HG03039 (cell line): ENCODE measurements around the gene ENKUR.
"Not testable (repeated sequence)": the region's sequence is repeated elsewhere in the genome, so short reads cannot be mapped to it uniquely, and the experiment has no call there.

Experiments used
- ATAC-seq: cut with Tn5 transposase; IDR thresholded peaks from one replicate; pipeline ENCODE4 v1.9.1; 2021; ENCODE audit warnings: mild to moderate bottlenecking, moderate library complexity; ENCODE audit not compliant: unreplicated experiment

ENKUR gene

DNA sequence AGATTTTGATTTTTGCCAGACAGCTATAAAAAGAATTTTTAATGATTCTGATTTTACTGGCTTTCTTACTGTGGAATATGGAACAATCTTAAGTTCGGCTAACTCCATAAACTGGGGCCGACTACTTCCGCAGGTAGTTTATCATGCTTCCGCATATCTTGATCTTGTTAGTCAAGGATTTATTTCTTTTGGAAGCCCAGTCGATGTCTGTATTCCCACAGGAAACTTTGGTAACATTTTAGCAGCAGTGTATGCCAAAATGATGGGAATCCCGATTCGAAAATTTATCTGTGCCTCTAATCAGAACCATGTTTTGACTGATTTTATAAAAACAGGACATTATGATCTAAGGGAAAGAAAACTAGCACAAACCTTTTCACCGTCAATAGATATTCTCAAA is 8.6 kb upstream of the ENKUR start:
- ATAC-seq, result no peak

- ATAC-seq, result no peak
Observed at GRCh38 chr10:25023278-25023677, 7.3 kb upstream of the ENKUR start.

- ATAC-seq, result no peak
Observed at GRCh38 chr10:25018703-25019102, 2.7 kb upstream of the ENKUR start.

- no peak for ATAC-seq
Observed at GRCh38 chr10:25017661-25018060, 1.7 kb upstream of the ENKUR start.

GRCh38 chr10:25017154-25017590 is 1.2 kb upstream of the ENKUR start:
- no peak for ATAC-seq

DNA sequence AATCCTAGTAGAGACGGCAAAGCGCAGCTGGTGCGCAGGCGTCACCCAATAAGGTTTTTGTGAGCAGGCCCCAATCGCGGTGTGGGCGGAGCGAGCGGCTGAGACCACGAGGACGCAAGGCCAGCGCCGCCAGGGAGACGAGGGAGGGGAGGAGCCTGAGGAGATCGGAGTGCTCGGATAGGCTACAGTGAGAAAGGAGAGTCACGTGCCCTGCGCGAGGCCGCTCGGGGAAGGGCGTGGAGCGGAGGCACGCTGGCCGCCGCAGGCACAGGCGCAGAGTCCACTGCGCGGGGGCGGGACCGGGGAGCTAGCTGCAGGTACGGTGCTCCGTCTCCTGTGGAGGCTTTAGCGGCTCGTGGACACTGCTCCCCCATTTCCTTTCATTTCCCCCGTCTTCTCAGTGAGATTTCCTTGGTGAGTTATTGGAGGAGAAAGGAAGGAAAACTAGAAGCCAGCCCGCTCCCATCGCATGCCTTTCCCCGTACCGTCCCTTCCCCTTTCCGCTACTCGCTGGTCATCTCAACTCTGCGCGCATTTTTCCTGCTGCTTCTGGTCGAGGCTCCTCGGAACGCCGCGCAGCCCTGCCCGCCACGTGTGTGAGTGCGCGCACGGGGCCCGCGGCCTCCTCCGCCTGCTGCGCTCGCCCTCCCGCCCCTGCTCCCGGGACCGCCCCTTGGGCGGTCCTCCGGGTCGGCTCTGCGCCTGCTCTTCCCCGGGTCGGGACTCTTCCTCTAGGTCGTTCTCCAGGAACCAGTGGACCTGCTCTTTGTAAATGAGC is 607 bp upstream of the ENKUR start, which contains the start of gene THNSL1:
Gene THNSL1, plus strand, starts transcription at position 237 of the 778 bp plus-strand sequence. CDS start 6,612 bp downstream, outside the sequence.
- ATAC-seq, result peak; percentile 98

- no peak for ATAC-seq
Observed at GRCh38 chr10:25014579-25014978, 1.4 kb downstream of the ENKUR start.

DNA sequence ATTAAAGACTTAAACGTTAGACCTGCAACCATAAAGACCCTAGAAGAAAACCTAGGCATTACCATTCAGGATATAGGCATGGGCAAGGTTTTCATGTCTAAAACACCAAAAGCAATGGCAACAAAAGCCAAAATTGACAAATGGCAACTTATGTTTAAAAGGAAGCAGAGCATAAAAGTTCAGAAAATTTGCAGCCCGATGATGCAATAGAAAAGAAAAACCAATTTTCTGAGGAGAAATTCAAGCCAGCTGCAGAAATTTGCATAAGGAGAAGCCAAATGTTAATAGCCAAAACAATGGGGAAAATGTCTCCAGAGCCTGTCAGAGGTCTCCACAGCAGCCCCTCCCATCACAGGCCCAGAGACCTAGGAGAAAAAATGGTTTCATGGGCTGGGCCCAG is 4.4 kb downstream of the ENKUR start:
- not testable (repeated sequence) for ATAC-seq

- ATAC-seq, result no peak
Observed at GRCh38 chr10:24998044-24998443, 17.9 kb downstream of the ENKUR start.

DNA sequence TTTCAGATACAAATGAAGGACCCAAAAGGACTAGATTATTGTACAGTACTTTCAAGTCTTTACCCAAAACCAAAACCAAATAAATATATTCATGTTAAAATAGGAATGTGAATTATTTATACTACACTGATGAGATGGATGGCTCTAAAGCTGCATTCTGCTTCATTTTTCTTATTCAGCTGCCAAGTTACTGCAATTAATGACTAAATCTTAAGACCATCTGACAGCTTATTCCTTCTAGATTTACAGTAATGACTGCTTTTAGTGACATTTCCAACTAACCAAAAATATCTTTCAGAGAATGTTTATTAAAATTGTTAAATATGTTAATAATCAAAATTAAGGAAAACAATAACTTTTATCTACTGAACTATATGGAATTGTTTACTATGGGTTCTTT is 20.9 kb downstream of the ENKUR start:
- ATAC-seq, result no peak

DNA sequence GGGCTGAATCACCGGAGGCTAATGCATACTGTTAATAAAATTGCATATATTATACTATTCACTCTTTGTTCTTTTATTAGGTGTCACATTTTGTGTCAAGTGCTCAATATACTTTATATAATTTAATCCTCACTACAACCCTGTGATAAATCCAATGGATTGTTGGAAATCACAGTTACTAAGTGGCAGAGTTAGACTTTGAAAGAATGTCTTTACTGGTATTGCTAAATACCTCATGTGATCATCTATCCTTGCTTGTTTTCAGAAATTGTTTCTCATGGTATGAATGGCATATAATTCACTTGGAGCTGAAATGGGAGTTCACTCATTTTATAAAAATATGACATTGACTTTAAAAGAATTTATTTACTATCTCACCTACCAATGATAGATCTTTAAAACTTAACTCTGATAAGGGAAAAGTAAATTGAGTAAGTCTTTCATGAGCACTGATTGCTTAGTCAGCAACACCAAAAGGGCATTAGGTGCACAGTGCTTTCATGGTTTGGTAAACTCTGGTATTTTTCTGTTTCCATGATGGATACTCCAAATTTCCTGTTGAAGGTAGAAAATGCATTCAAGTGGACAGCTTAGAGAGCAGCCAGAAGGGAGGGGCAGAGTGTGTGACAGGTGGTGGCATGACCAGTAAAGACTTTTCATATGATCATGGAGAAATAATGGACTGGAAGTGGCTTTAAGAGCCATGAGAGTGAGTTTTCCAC is 22.6 kb downstream of the ENKUR start:
- no peak for ATAC-seq

DNA sequence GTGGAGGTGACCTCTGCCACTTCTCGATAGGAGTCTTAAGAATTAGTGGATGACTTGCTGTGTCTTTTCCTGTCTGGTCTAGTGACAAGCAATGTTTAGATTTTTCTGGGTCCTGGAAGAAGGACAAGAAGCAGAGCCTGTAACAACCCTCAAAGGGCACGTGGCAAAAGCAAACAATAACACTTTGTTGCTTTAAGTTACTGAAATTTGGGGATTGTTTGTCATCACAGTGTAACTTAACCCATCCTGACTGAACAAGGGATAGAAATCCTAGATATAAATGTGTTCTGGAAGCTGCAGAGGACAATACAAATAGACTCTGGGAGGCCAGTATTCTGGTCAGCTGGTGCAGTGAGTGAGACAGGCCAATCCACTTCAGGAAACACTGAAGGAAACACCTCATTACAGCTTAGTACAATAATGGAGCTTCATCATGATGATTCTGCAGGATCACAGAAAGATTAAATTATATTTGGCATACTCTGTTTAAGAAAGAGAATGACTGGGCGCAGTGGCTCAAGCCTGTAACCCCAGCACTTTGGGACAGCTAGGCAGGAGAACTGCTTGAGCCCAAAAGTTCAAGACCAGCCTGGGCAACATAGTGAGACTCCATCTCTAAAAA is 23.3 kb downstream of the ENKUR start:
- ATAC-seq, result no peak

DNA sequence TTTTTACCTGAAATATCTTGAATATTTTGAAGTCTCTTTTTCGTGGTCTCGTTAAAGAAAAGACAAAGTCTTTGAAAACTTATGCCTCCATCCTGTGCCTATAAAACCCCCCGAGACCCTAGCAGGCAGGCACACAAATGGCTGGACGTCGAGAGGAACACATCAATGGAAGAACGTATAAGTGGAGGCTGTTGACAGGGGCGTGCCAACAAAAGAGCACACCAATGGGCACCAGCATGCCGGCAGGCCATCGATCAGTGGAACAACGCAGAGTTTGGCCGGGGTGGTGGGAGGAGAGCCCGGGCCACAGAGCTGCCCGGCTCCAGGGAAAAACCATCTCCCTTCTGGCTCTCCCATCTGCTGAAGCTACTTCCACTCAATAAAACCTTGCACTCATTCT is 24.7 kb downstream of the ENKUR start:
- ATAC-seq, result no peak

DNA sequence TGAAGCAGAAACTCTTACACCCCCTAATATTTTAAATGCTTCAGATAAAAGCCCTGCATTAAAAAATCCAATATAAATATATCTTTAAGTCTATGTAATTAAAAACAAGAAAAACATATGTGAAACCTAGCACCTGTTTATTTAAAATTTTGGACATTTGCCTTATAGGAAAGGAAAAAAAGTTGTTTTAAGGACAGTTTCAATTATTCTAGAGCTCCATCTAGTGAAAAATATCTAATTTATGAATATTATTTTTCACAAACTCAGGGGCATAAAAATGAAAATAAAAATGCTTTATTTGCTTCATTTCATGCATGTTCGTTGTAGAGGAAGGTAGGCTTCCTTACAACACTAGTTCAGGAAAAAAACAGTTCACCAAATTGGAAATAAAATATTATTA is 26.1 kb downstream of the ENKUR start:
- no peak for ATAC-seq

DNA sequence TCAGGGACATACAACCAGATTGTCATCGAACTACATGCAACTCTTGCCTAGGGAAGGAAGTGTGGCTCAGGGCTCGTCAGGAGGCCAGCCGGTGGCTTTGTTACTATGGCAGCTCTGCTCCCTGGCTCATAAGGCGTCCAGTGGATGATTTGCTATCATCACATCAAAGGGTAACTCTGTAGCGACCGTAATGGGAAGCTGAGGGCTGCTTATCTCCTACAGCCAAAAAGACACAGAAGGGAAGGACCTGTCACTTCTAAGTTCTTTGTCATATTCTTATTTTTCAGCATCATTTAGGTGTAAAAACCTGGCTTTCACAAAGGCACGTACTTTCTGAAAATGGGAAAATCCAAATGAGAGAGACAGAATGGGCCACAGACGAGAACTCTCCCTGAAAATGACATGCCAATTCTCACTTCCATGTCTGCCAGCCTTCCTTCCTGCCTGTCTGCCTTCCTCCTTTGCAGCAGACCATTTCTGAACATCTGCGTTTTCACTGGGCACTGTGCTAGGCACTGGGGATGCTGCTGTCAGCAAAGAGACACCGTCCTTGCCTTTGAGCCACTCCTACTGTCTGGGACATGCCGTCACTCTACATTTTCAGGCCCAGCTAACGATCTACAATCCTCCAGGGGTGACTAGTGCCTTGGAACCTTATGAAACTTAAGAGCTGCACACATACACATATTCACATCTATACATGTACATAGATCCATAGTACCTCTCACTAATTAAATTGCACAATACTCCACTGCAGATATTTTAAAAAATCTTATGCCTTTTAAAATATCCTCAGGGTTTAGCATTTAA is 26.9 kb downstream of the ENKUR start:
- no peak for ATAC-seq

DNA sequence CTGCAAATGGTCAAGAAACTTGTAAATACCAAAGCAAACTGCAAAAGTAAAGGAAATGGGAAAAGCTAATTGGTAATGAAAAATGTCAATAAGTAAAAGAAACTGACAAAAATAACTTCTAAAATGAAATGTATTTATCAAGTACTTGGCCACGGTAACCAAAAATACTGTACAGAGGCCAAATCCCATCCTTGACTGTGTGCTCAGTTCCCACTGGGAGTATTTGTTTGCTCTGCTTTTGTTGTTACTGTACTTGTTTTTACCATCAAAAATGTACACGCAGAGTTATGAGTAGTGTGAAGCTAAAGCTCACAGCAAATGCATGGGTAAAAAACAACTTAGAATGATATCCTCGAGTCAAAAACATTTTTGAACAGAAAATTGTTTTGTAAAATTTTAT is 31.1 kb downstream of the ENKUR start:
- ATAC-seq, result no peak

GRCh38 chr10:24983946-24984345 is 32.0 kb downstream of the ENKUR start:
- ATAC-seq, result no peak

DNA sequence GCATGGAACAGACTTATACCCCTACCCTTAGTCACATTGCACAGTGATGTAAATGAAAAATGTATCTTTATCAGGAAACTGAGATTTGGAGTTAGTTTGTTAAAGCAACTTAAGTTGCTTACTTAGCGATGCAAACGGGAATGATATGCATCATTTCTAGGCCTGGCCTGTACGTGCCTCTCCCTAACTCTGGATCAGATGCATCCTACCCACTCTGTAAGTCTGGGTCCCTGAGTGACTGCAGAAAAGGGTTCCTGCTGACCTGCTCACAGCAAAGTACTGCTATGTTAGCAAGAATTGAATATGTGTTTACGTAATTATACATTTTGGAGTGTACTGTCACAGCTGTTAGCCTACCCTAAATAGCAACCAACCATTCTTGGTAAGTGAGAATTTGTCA is 32.8 kb downstream of the ENKUR start:
- no peak for ATAC-seq

- ATAC-seq, result no peak
Observed at GRCh38 chr10:24982319-24983112, 33.4 kb downstream of the ENKUR start.

- no peak for ATAC-seq
Observed at GRCh38 chr10:24981161-24981710, 34.7 kb downstream of the ENKUR start.
